A673 (cell line): ENCODE results near the gene LUZP2.

Experiments used
- CTCF ChIP-seq: fragments of 300-800, 200-600 bp; sonication (generic); conservative IDR thresholded peaks from 2 replicates; pipeline ENCODE4 v1.5.1; 2017; ENCODE audit warnings: low read depth, mild to moderate bottlenecking, antibody characterized with exemption, low read length, moderate library complexity, mixed read lengths
- EZH2 ChIP-seq: fragments of 200-600 bp; sonication (generic); IDR thresholded peaks from 2 replicates; pipeline ENCODE4 v1.6.1; 2017; ENCODE audit warnings: borderline replicate concordance, low read depth, mild to moderate bottlenecking, mixed read lengths, antibody characterized with exemption, low read length; ENCODE audit not compliant: poor library complexity, severe bottlenecking

GRCh38 chr11:24615451-24616160 is 118.8 kb downstream of the LUZP2 start:
- no peak for TF ChIP-seq CTCF
- TF ChIP-seq EZH2, result no peak
